Ovary (tissue), 9 donors: ENCODE data around the gene LTO1. TPM values are rescaled to one million over a fixed set of nuclear protein-coding genes. Genes with fewer than 3 reads are reported as not detected.
"Not testable (repeated sequence)": the region's sequence is repeated elsewhere in the genome, so short reads cannot be mapped to it uniquely, and the experiment has no call there.

Experiments used
- DNase-seq, 5 donors: peaks; one replicate each; pipeline ENCODE4 v3.0.0-alpha.2; 2019 to 2020
- H3K27ac ChIP-seq, 2 donors: fragments of 200-600 bp; one replicate each; pipeline versions ENCODE4 v1.5.1 to v1.8.0; 2019 to 2022
- H3K27me3 ChIP-seq: fragments of 200-600 bp; one replicate; pipeline ENCODE4 v1.8.0; 2022
- H3K36me3 ChIP-seq: fragments of 200-600 bp; sonication (generic); one replicate; pipeline ENCODE4 v1.5.1; 2019
- H3K4me1 ChIP-seq: one replicate; pipeline ENCODE4 v1.8.1; 2013; ENCODE audit warnings: mild to moderate bottlenecking, moderate library complexity; ENCODE audit not compliant: insufficient read depth
- H3K4me3 ChIP-seq: fragments of 200-600 bp; sonication (generic); one replicate; pipeline ENCODE4 v1.5.1; 2017
- H3K9me3 ChIP-seq, 2 donors: fragments of 200-600 bp in 1 of 2; sonication (generic) in 1 of 2; one replicate each; pipeline versions ENCODE4 v1.5.1 to v1.8.1; 2013 to 2019; ENCODE audit warnings: mild to moderate bottlenecking in 1 of 2, moderate library complexity in 1 of 2
- CTCF ChIP-seq, 3 donors: fragments of 450-650 bp in 2 of 3; fragments of 200-600 bp in 1 of 3; IDR thresholded peaks; one replicate each; pipeline versions ENCODE4 v1.5.1 to v1.8.0; 2016 to 2022; ENCODE audit warnings: antibody characterized with exemption in 3 of 3, mild to moderate bottlenecking in 1 of 3
- EP300 ChIP-seq: sonication (generic); formaldehyde crosslinking; IDR thresholded peaks from one replicate; pipeline ENCODE4 v1.6.1; 2017; ENCODE audit warnings: antibody characterized with exemption
- POLR2A ChIP-seq: fragments of 450-650 bp; IDR thresholded peaks from one replicate; pipeline ENCODE4 v1.6.1; 2017; ENCODE audit warnings: antibody characterized with exemption, mild to moderate bottlenecking, moderate library complexity
- WGBS, 3 donors: extraction: QIAGEN DNeasy Blood & Tissue Kit in 1 of 3; methylation state at CpG; one replicate each; pipeline versions ENCODE4 v1.1.5 to v1.1.7; 2013 to 2017; 5-methylcytosine and 5-hydroxymethylcytosine counted together
- intact Hi-C, 4 donors: fragments of 100-400 bp; cut with DNase I; formaldehyde crosslinking; loops; one replicate each; pipeline versions ENCODE4 v1.11.0 to v1.15.1; 2022 to 2023
- polyA plus RNA-seq, 2 donors: library from polyadenylated mRNA; stranded (reverse); fragments of 200-250 nt in 1 of 2; fragments of 350-450 nt in 1 of 2; fragmentation: Illumina TruSeq in 1 of 2; extraction: RNeasy Lipid Tissue Mini Kit (QIAGEN cat#74804) in 1 of 2; gene quantifications; one replicate each; pipeline ENCODE4 v1.2.3, GENCODE V29; 2013 to 2014
- total RNA-seq, 7 donors: library from RNA; depleted of rRNA in 2 of 7; stranded (reverse); fragments of >200 nt in 2 of 7; fragmentation: NEBNext Ultra II Directional in 3 of 7; extraction: Animal tissue kit (Norgen Biotek cat#: 25700) in 3 of 7; gene quantifications; one replicate each; pipeline versions ENCODE4 v1.1.0 to v1.2.4, GENCODE V29; 2016 to 2023
- donor health status: DM: no; HTN: no; CAD: no; lungs with moderate emphysema.
- donor health status: DM: no; HTN: no; CAD: no.
- donor health status: Bipolar disorder and iron deficiency.
- donor health status: DM: yes; HTN: yes; CAD: no.
- donor health status: DM: no; HTN: no; CAD: no.
- donor health status: DM: yes; HTN: yes; CAD: no.

LTO1 gene
- total and polyA plus RNA-seq, 9 donors: 13.4 to 29.9 (median 19.8) TPM

DNA sequence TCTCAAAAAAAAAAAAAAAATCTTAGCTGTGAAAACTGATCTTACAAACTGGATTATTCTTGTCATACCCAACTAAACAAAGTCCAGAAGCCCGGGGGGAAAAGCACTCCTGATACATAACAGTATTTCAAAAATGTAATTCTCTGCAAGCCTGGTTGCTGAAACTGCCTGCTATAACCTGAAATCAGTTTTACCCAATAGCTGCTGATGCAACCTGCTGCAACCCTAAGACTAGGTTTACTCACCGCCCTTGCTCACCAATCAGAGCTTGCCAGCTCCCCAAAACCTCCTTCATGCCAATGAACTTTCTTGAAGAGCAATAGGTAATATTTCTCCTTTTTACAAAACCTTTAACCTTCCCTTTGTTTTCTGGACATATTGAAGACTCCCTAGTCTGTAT, 16.3 kb upstream of the LTO1 start:
- DNase-seq: no peak
- peaks cover 0 to 4% of the 10 kb centered on the region in 2 donors for H3K9me3 ChIP-seq
- WGBS, 3 donors: 87 to 91% (median 89%) methylated on average over 2 of the region's 2 CpGs
- H3K4me1 ChIP-seq: no peaks in the 10 kb centered on the region
- intact Hi-C loops: no loop called here
- TF ChIP-seq POLR2A: no peak
- no peak for TF ChIP-seq CTCF (IDR thresholded peaks at IDR 0.05)
- TF ChIP-seq EP300: no peak
- H3K4me3 ChIP-seq: no peak overlapping the region
- no peaks in the 10 kb centered on the region for H3K36me3 ChIP-seq
- H3K27me3 ChIP-seq: no peaks in the 10 kb centered on the region
- no peak overlapping the region for H3K27ac ChIP-seq

DNA sequence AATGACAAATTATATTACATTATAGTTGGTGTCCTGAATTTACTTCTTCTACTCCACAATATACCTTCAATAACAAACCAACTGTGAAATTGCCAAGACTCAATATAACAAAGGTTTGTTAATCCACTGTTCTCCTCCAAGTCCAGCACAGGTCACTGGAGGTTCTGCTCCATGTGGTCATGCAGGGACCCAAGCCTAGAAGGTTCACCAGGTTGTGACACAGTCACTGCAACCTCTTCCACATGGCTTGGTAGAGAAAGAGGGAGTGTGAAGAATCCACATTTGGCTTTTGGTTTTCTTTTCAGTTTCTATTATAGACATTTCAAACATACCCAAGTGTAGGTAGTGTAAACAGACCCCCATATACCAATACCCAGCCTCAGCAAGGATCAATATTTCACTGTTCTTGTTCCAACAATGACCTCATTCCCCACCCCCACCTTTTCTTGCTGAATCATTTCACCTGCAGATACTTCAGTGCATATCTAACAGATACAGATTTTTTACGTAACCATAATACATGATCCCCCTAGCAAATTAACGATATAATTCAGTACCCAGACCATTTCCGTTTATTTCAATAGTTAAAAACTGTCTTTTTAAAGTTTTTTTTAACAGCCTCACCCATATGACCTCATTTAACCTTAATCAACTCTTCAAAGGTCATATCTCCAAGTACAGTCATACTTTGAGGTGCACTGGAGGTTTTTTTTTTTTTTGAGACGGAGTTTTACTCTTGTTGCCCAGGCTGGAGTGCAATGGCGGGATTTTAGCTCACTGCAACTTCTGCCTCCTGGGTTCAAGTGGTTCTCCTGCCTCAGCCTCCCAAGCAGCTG, 14.5 kb upstream of the LTO1 start:
- 83 to 85% (median 83%) methylated on average over 5 of the region's 5 CpGs for WGBS, 3 donors
- H3K9me3 ChIP-seq: peaks cover 0 to 4% of the 10 kb centered on the region in 2 donors
- no peaks in the 10 kb centered on the region for H3K36me3 ChIP-seq
- peaks cover 1% of the 10 kb centered on the region for H3K4me1 ChIP-seq
- no peak for DNase-seq
- intact Hi-C loops: loop anchor here (5.0 to 10.0 kb wide), 4 partner anchors 195 to 508 kb away; no protein-coding TSS in a partner anchor
- H3K27ac ChIP-seq: no peak overlapping the region
- TF ChIP-seq EP300: no peak
- TF ChIP-seq POLR2A: no peak
- no peak for TF ChIP-seq CTCF (IDR thresholded peaks at IDR 0.05)
- no peak overlapping the region for H3K4me3 ChIP-seq
- H3K27me3 ChIP-seq: no peaks in the 10 kb centered on the region

DNA sequence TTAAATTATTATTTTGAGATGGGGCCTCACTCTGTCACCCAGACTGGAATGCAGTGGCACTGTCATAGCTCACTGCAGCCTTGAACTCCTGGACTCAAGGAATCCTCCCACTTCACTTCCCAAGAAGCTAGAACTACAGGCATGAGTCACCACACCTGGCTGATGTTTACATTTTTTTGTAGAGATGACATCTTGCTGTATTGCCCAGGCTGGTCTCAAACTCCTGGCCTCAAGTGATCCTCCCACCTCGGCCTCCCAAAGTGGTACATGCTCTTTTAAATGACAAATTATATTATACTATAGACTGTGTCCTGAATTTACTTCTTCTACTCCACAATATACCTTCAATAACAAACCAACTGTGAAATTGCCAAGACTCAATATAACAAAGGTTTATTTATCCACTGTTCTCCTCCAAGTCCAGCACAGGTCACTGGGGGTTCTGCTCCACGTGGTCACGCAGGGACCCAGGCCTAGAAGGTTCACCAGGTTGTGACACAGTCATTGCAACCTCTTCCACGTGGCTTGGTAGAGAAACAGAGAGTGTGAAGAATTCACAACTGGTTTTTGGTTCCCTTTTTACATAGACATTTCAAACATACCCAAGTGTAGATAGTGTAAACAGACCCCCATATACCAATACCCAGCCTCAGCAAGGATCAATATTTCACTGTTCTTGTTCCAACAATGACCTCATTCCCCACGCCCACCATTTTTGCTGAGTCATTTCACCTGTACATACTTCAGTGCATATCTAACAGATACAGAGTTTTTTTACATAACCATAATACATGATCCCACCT, 13.0 kb upstream of the LTO1 start:
- not testable (repeated sequence) for H3K27ac ChIP-seq, H3K4me3 ChIP-seq, H3K4me1 ChIP-seq, H3K27me3 ChIP-seq, H3K9me3 ChIP-seq, H3K36me3 ChIP-seq, DNase-seq
- intact Hi-C loops: loop anchor here (5.0 to 10.0 kb wide), 4 partner anchors 197 to 509 kb away; no protein-coding TSS in a partner anchor
- 71 to 81% (median 72%) methylated on average over 5 of the region's 5 CpGs for WGBS, 3 donors

DNA sequence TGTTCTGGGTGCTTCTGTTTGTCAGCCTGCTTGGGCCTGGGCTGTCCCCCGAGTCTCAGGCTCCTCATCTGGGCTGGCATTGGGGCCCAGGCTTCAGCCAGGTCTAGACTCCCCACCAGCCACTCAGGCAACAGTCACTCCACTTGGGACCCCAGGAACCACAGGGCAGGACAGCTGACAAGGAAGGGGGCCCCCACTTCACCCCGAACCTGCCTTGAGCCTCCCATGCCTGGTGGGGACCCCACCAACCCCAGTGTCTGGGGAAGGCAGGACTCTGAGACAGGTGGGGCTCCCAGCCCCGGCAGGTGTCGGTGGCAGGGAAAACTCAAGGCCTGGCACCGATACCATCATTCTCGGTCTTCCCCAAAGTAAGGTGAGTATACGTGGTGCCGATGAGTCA, 11.7 kb upstream of the LTO1 start:
- Histone ChIP-seq H3K27me3 (no peaks in the 10 kb centered on the region), H3K36me3 (no peaks in the 10 kb centered on the region), H3K4me3 (no peak overlapping the region), H3K4me1 (peaks cover 1% of the 10 kb centered on the region), H3K27ac (no peak overlapping the region), H3K9me3 (peaks cover 0 to under 1% of the 10 kb centered on the region in 2 donors)
- intact Hi-C loops: loop anchor here (5.0 to 10.0 kb wide), 4 partner anchors 198 to 510 kb away; no protein-coding TSS in a partner anchor
- no peak for DNase-seq
- no peak for TF ChIP-seq CTCF (IDR thresholded peaks at IDR 0.05)
- no peak for TF ChIP-seq POLR2A
- no peak for TF ChIP-seq EP300
- WGBS, 3 donors: 83 to 93% (median 84%) methylated on average over 8 of the region's 8 CpGs
